ENCODE data around the gene MYBBP1A.

Gene MYBBP1A

DNA sequence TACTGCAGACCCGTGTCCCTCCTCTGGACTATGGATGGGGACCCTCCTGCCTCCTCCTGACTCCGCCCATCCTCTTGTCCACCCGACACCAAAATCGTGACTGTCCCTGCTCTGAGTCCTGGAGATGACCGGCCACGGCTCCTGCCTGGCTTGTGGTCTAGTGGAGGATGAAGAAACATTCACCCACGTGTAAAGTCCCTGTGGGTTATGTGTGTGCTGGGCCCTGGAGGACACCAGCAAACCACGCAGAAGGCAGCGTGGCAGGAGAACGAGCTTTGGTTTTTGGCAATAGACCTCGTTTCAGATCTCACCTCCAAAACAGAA is 44.6 kb downstream of the MYBBP1A start:
- TF ChIP-seq, protein P1, sequence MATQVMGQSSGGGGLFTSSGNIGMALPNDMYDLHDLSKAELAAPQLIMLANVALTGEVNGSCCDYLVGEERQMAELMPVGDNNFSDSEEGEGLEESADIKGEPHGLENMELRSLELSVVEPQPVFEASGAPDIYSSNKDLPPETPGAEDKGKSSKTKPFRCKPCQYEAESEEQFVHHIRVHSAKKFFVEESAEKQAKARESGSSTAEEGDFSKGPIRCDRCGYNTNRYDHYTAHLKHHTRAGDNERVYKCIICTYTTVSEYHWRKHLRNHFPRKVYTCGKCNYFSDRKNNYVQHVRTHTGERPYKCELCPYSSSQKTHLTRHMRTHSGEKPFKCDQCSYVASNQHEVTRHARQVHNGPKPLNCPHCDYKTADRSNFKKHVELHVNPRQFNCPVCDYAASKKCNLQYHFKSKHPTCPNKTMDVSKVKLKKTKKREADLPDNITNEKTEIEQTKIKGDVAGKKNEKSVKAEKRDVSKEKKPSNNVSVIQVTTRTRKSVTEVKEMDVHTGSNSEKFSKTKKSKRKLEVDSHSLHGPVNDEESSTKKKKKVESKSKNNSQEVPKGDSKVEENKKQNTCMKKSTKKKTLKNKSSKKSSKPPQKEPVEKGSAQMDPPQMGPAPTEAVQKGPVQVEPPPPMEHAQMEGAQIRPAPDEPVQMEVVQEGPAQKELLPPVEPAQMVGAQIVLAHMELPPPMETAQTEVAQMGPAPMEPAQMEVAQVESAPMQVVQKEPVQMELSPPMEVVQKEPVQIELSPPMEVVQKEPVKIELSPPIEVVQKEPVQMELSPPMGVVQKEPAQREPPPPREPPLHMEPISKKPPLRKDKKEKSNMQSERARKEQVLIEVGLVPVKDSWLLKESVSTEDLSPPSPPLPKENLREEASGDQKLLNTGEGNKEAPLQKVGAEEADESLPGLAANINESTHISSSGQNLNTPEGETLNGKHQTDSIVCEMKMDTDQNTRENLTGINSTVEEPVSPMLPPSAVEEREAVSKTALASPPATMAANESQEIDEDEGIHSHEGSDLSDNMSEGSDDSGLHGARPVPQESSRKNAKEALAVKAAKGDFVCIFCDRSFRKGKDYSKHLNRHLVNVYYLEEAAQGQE (IDR thresholded peaks at IDR 0.05; ENCODE audit: insufficient replicate concordance, low read depth): no peak
- no peak for TF ChIP-seq SPI1 (IDR thresholded peaks at IDR 0.05; ENCODE audit: borderline replicate concordance, low read depth)
- no peak for TF ChIP-seq GABPA (IDR thresholded peaks at IDR 0.05; ENCODE audit: low read depth)
- TF ChIP-seq, protein P2, sequence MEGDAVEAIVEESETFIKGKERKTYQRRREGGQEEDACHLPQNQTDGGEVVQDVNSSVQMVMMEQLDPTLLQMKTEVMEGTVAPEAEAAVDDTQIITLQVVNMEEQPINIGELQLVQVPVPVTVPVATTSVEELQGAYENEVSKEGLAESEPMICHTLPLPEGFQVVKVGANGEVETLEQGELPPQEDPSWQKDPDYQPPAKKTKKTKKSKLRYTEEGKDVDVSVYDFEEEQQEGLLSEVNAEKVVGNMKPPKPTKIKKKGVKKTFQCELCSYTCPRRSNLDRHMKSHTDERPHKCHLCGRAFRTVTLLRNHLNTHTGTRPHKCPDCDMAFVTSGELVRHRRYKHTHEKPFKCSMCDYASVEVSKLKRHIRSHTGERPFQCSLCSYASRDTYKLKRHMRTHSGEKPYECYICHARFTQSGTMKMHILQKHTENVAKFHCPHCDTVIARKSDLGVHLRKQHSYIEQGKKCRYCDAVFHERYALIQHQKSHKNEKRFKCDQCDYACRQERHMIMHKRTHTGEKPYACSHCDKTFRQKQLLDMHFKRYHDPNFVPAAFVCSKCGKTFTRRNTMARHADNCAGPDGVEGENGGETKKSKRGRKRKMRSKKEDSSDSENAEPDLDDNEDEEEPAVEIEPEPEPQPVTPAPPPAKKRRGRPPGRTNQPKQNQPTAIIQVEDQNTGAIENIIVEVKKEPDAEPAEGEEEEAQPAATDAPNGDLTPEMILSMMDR (IDR thresholded peaks at IDR 0.05; ENCODE audit: insufficient read depth, low read length): no peak
- no peak for TF ChIP-seq POLR2AphosphoS5 (IDR thresholded peaks at IDR 0.05; ENCODE audit: low read depth)
- Histone ChIP-seq H3K4me3 (replicated peaks; ENCODE audit: insufficient read depth, low read length) (no peak overlapping the region), H3K27ac (replicated peaks) (no peak overlapping the region), H3K27me3 (ENCODE audit: insufficient read depth, poor library complexity, severe bottlenecking) (no peaks in the 10 kb centered on the region)
- DNase-seq (ENCODE audit: low read depth in 1 of 2, low spot score in 1 of 2): no peak

DNA sequence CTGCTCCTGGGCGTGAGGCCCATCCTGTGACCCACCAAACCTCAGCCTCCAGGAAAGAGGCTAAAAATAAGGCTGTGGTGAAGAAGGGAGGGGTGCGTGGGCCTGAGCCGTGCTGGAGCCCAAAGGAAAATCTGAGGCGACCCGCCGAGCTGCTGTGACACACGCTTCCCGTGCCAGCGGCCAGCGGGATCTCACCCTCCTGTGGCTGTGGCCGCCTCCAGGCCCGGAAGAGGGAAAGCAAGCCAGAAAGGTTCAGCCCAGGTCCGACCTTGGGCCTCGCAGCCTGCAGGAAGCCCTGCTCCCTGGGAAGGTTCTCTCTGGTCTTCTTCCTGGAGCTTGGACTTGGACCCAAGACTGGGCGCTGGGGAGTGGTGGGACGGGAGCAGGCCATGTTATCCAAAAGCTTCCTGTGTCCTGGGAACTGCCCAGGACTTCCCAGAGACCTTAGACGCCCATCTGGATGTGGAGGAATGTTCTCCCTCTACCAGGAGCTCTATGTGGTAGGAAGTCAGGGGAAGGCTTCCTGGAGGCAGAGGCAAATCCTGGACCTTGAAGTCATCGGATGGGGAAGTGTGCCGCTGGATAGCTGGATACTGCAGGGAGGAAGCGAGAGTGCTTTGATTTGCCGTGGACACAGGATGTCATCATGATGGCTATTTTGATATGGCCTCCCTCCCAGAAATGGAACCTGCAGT is 45.1 kb downstream of the MYBBP1A start:
- TF ChIP-seq, protein P2 (IDR thresholded peaks at IDR 0.05; ENCODE audit: insufficient read depth, low read length): no peak
- TF ChIP-seq, protein P1 (IDR thresholded peaks at IDR 0.05; ENCODE audit: insufficient replicate concordance, low read depth): no peak
- TF ChIP-seq SPI1 (IDR thresholded peaks at IDR 0.05; ENCODE audit: borderline replicate concordance, low read depth) (no peak), POLR2AphosphoS5 (IDR thresholded peaks at IDR 0.05; ENCODE audit: low read depth) (no peak), GABPA (IDR thresholded peaks at IDR 0.05; ENCODE audit: low read depth) (no peak)
- Histone ChIP-seq H3K27me3 (ENCODE audit: insufficient read depth, poor library complexity, severe bottlenecking) (no peaks in the 10 kb centered on the region), H3K4me3 (replicated peaks; ENCODE audit: insufficient read depth, low read length) (no peak overlapping the region), H3K27ac (replicated peaks) (no peak overlapping the region)
- no peak for DNase-seq (ENCODE audit: low read depth in 1 of 2, low spot score in 1 of 2)

DNA sequence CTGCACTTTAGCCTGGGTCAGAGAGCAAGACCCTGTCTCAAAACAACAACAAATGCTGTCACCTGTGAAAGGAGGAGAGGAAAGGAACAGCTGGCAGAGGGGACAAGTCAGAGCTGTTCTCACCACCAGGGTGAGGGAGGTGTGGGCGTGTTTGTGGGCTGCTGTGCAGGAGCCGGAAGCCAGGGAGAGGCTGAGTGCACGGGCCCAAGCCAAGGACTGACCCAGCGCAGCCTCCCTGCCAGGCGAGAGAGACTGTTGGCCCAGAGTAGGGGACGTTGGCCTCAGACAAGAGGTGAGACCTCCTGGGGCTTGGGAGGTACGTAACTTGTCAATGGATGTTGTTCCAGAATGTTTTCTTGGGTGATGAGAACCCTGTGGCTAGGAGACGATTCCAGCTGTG is 45.8 kb downstream of the MYBBP1A start:
- TF ChIP-seq SPI1 (IDR thresholded peaks at IDR 0.05; ENCODE audit: borderline replicate concordance, low read depth) (no peak), GABPA (IDR thresholded peaks at IDR 0.05; ENCODE audit: low read depth) (no peak), POLR2AphosphoS5 (IDR thresholded peaks at IDR 0.05; ENCODE audit: low read depth) (no peak)
- TF ChIP-seq, protein P2 (IDR thresholded peaks at IDR 0.05; ENCODE audit: insufficient read depth, low read length): no peak
- TF ChIP-seq, protein P1 (IDR thresholded peaks at IDR 0.05; ENCODE audit: insufficient replicate concordance, low read depth): no peak
- DNase-seq (ENCODE audit: low read depth in 1 of 2, low spot score in 1 of 2): no peak
- Histone ChIP-seq H3K27me3 (ENCODE audit: insufficient read depth, poor library complexity, severe bottlenecking) (no peaks in the 10 kb centered on the region), H3K4me3 (replicated peaks; ENCODE audit: insufficient read depth, low read length) (no peak overlapping the region), H3K27ac (replicated peaks) (no peak overlapping the region)
